Stimulated activated naive B cell treated with anti-CD40 and anti-IgM and Interleukin-4, amounts not matched to agents 10 μg/mL and 1 μg/mL and 100 μg/mL, for 72 hours (primary cell): ENCODE results near the gene ATP5MK.

Experiments used
- ATAC-seq, 2 donors: fragments of 150-1000 bp; cut with Tn5 transposase; replicated peaks; 2 replicates each; pipeline ENCODE4 v1.10.0; 2021; ENCODE audit warnings: moderate library complexity in 1 of 2
- DNase-seq: peaks from one replicate; pipeline ENCODE4 v3.0.0; 2021
- H3K27ac Mint-ChIP-seq: one replicate; pipeline ENCODE4 v1.8.0; 2022; ENCODE audit warnings: mild to moderate bottlenecking, mixed read lengths
- H3K27me3 Mint-ChIP-seq, 2 donors: one replicate each; pipeline ENCODE4 v1.8.0; 2022; ENCODE audit warnings: mixed read lengths in 2 of 2
- H3K36me3 Mint-ChIP-seq, 2 donors: one replicate each; pipeline ENCODE4 v1.8.0; 2022; ENCODE audit warnings: mixed read lengths in 2 of 2, mild to moderate bottlenecking in 1 of 2
- H3K4me1 Mint-ChIP-seq, 2 donors: one replicate each; pipeline ENCODE4 v1.8.0; 2022; ENCODE audit warnings: mixed read lengths in 2 of 2, mild to moderate bottlenecking in 1 of 2
- H3K4me3 Mint-ChIP-seq, 2 donors: one replicate each; pipeline ENCODE4 v1.8.0; 2022; ENCODE audit warnings: mild to moderate bottlenecking in 2 of 2, mixed read lengths in 2 of 2, moderate library complexity in 1 of 2
- H3K9me3 Mint-ChIP-seq, 2 donors: one replicate each; pipeline ENCODE4 v1.8.0; 2022; ENCODE audit warnings: mixed read lengths in 2 of 2, mild to moderate bottlenecking in 1 of 2

The ATP5MK gene

GRCh38 chr10:103396067-103396788 lies at the start of gene ATP5MK, which contains the start of gene PDCD11:
Gene ATP5MK, minus strand, starts transcription at chr10:103396475. Its CDS starts 4,018 bp downstream, at chr10:103392457.
Gene PDCD11, plus strand, starts transcription at chr10:103396626. Its CDS starts 1,801 bp downstream, at chr10:103398427.
- peak within 1 kb of the TSS; percentile 88 to 99 for H3K4me3 Mint-ChIP-seq
- DNase-seq, result peak; percentile 96
- H3K27ac Mint-ChIP-seq, result peak within 1 kb of the TSS; percentile 98

GRCh38 chr10:103445366-103445765 lies 49.1 kb upstream of the ATP5MK start:
- peaks cover 0 to 13% of the 10 kb centered on the region in 2 donors for H3K4me1 Mint-ChIP-seq
- no peak overlapping the region for H3K4me3 Mint-ChIP-seq
- no peak overlapping the region for H3K27ac Mint-ChIP-seq
- DNase-seq (no peak), ATAC-seq (no peak)
- H3K9me3 Mint-ChIP-seq, result no peaks in the 10 kb centered on the region
- H3K36me3 Mint-ChIP-seq, result peaks cover 52 to 83% of the 10 kb centered on the region in 2 donors
- H3K27me3 Mint-ChIP-seq, result peaks cover 0 to 8% of the 10 kb centered on the region in 2 donors

More at GRCh38 chr10:103396067-103396788, at the start of gene ATP5MK, which contains the start of gene PDCD11:
- peak; percentile 99 to 100 for ATAC-seq
- Mint-ChIP-seq H3K9me3 (no peaks in the 10 kb centered on the region), H3K27me3 (no peaks in the 10 kb centered on the region), H3K36me3 (peaks cover 22 to 50% of the 10 kb centered on the region in 2 donors), H3K4me1 (peaks cover 24 to 45% of the 10 kb centered on the region in 2 donors)

GRCh38 chr10:103444478-103444877 lies 48.2 kb upstream of the ATP5MK start:
- Mint-ChIP-seq H3K4me3 (no peak overlapping the region), H3K4me1 (peaks cover 0 to 7% of the 10 kb centered on the region in 2 donors), H3K27me3 (peaks cover 0 to 3% of the 10 kb centered on the region in 2 donors), H3K36me3 (peaks cover 54 to 84% of the 10 kb centered on the region in 2 donors), H3K9me3 (no peaks in the 10 kb centered on the region), H3K27ac (peak overlapping the region; percentile 25)
- DNase-seq (no peak), ATAC-seq (no peak)

GRCh38 chr10:103443475-103444185 lies 47.4 kb upstream of the ATP5MK start:
- DNase-seq (no peak), ATAC-seq (no peak)
- peak overlapping the region in 1 of 2 donors; percentile 29 for H3K4me3 Mint-ChIP-seq
- H3K27me3 Mint-ChIP-seq, result no peaks in the 10 kb centered on the region
- H3K36me3 Mint-ChIP-seq, result peaks cover 47 to 79% of the 10 kb centered on the region in 2 donors
- peak overlapping the region; percentile 81 for H3K27ac Mint-ChIP-seq
- peaks cover 0 to under 1% of the 10 kb centered on the region in 2 donors for H3K4me1 Mint-ChIP-seq
- H3K9me3 Mint-ChIP-seq, result no peaks in the 10 kb centered on the region

GRCh38 chr10:103442031-103442461 lies 45.8 kb upstream of the ATP5MK start:
- no peak overlapping the region for H3K27ac Mint-ChIP-seq

GRCh38 chr10:103441611-103442010 lies 45.3 kb upstream of the ATP5MK start:
- H3K27ac Mint-ChIP-seq, result no peak overlapping the region
- peaks cover 52 to 79% of the 10 kb centered on the region in 2 donors for H3K36me3 Mint-ChIP-seq
- DNase-seq (no peak), ATAC-seq (no peak)
- no peaks in the 10 kb centered on the region for H3K4me1 Mint-ChIP-seq
- H3K27me3 Mint-ChIP-seq, result no peaks in the 10 kb centered on the region
- H3K4me3 Mint-ChIP-seq, result no peak overlapping the region
- H3K9me3 Mint-ChIP-seq, result no peaks in the 10 kb centered on the region

More at GRCh38 chr10:103442031-103442461, 45.8 kb upstream of the ATP5MK start:
- Mint-ChIP-seq H3K27me3 (no peaks in the 10 kb centered on the region), H3K4me3 (no peak overlapping the region), H3K9me3 (no peaks in the 10 kb centered on the region), H3K36me3 (peaks cover 48 to 78% of the 10 kb centered on the region in 2 donors), H3K4me1 (no peaks in the 10 kb centered on the region)
- no peak for DNase-seq
- ATAC-seq, result no peak

- no peak overlapping the region for H3K4me3 Mint-ChIP-seq
- peaks cover 51 to 79% of the 10 kb centered on the region in 2 donors for H3K36me3 Mint-ChIP-seq
- DNase-seq (no peak), ATAC-seq (no peak)
- H3K9me3 Mint-ChIP-seq, result no peaks in the 10 kb centered on the region
- H3K27me3 Mint-ChIP-seq, result no peaks in the 10 kb centered on the region
- no peaks in the 10 kb centered on the region for H3K4me1 Mint-ChIP-seq
- H3K27ac Mint-ChIP-seq, result no peak overlapping the region
These were observed 44.9 kb upstream of the ATP5MK start for GRCh38 chr10:103441206-103441605.

GRCh38 chr10:103440416-103440815 lies 44.1 kb upstream of the ATP5MK start:
- Mint-ChIP-seq H3K4me3 (no peak overlapping the region), H3K4me1 (no peaks in the 10 kb centered on the region), H3K27me3 (no peaks in the 10 kb centered on the region), H3K9me3 (no peaks in the 10 kb centered on the region), H3K36me3 (peaks cover 46 to 71% of the 10 kb centered on the region in 2 donors), H3K27ac (peak overlapping the region; percentile 85)
- ATAC-seq, result no peak
- DNase-seq, result no peak

GRCh38 chr10:103439776-103440175 lies 43.5 kb upstream of the ATP5MK start:
- ATAC-seq (no peak), DNase-seq (no peak)
- Mint-ChIP-seq H3K27me3 (no peaks in the 10 kb centered on the region), H3K36me3 (peaks cover 43 to 65% of the 10 kb centered on the region in 2 donors), H3K4me1 (no peaks in the 10 kb centered on the region), H3K4me3 (no peak overlapping the region), H3K27ac (peak overlapping the region; percentile 74), H3K9me3 (no peaks in the 10 kb centered on the region)

- peaks cover 36 to 61% of the 10 kb centered on the region in 2 donors for H3K36me3 Mint-ChIP-seq
- no peak overlapping the region for H3K27ac Mint-ChIP-seq
- H3K4me3 Mint-ChIP-seq, result no peak overlapping the region
These were observed 37.6 kb upstream of the ATP5MK start for GRCh38 chr10:103433858-103434257.

GRCh38 chr10:103431902-103432301 lies 35.6 kb upstream of the ATP5MK start:
- H3K9me3 Mint-ChIP-seq, result no peaks in the 10 kb centered on the region
- H3K4me1 Mint-ChIP-seq, result peaks cover 0 to 1% of the 10 kb centered on the region in 2 donors
- H3K27me3 Mint-ChIP-seq, result no peaks in the 10 kb centered on the region
- H3K27ac Mint-ChIP-seq, result no peak overlapping the region
- ATAC-seq (no peak), DNase-seq (no peak)
- peaks cover 36 to 59% of the 10 kb centered on the region in 2 donors for H3K36me3 Mint-ChIP-seq
- no peak overlapping the region for H3K4me3 Mint-ChIP-seq

More at GRCh38 chr10:103433858-103434257, 37.6 kb upstream of the ATP5MK start:
- peaks cover 0 to 1% of the 10 kb centered on the region in 2 donors for H3K4me1 Mint-ChIP-seq
- ATAC-seq (no peak), DNase-seq (no peak)
- no peaks in the 10 kb centered on the region for H3K27me3 Mint-ChIP-seq
- no peaks in the 10 kb centered on the region for H3K9me3 Mint-ChIP-seq

GRCh38 chr10:103429647-103430046 lies 33.4 kb upstream of the ATP5MK start:
- peak overlapping the region; percentile 79 for H3K27ac Mint-ChIP-seq
- no peaks in the 10 kb centered on the region for H3K9me3 Mint-ChIP-seq
- no peak overlapping the region for H3K4me3 Mint-ChIP-seq
- H3K4me1 Mint-ChIP-seq, result peaks cover 1 to 5% of the 10 kb centered on the region in 2 donors
- no peaks in the 10 kb centered on the region for H3K27me3 Mint-ChIP-seq
- DNase-seq, result no peak
- H3K36me3 Mint-ChIP-seq, result peaks cover 43 to 62% of the 10 kb centered on the region in 2 donors
- ATAC-seq, result no peak

GRCh38 chr10:103428989-103429643 lies 32.8 kb upstream of the ATP5MK start:
- Mint-ChIP-seq H3K4me1 (peaks cover 1 to 5% of the 10 kb centered on the region in 2 donors), H3K9me3 (no peaks in the 10 kb centered on the region), H3K4me3 (no peak overlapping the region), H3K27ac (peak overlapping the region; percentile 14), H3K27me3 (no peaks in the 10 kb centered on the region), H3K36me3 (peaks cover 48 to 67% of the 10 kb centered on the region in 2 donors)
- DNase-seq (no peak), ATAC-seq (no peak)

- Mint-ChIP-seq H3K36me3 (peaks cover 48 to 68% of the 10 kb centered on the region in 2 donors), H3K27me3 (no peaks in the 10 kb centered on the region)
These were observed 31.6 kb upstream of the ATP5MK start for GRCh38 chr10:103427866-103428265.

More at GRCh38 chr10:103427866-103428265, 31.6 kb upstream of the ATP5MK start:
- Mint-ChIP-seq H3K9me3 (no peaks in the 10 kb centered on the region), H3K4me1 (peaks cover 1 to 5% of the 10 kb centered on the region in 2 donors), H3K27ac (no peak overlapping the region), H3K4me3 (no peak overlapping the region)
- DNase-seq, result no peak
- no peak for ATAC-seq
